ENCODE data around the gene ST3GAL3.
A peak's percentile ranks its signal among the peaks of the same experiment; 100 is the strongest.

ST3GAL3 gene

DNA sequence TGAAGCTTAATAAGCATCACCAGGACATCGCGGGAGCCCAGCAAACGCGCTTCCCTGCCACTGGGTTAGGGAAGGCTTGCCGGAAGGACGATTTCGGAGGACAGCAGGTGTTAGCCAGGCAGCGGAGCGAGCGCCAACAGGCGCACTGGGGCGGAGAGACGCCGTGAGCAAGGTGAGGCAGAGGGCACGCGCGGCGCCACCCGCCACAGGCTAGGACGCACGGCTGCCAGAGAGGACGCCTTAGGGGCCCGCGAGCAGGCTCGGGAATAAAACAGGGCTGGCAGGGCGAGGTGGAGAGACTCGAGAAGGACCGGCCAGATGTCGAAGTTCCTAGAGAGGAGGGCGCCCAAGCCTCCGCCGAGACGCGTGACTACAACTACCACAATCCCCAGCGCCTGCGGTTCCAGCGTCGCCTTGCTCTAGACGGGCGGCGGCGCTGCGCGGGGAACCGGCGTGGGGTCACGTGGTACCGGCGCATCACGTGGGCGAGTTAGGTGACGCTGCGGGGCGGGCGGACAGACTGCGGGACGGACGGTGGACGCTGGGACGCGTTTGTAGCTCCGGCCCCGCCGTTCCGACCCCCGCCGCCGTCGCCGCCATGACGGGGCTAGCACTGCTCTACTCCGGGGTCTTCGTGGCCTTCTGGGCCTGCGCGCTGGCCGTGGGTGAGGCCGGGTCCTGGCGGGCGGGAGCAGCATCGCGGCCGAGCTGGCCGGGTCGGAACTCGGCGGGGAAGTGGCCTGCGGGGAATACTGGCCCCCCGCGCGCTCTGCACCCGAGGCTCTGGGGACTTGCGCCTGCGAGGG, 267.3 kb downstream of the ST3GAL3 start, which contains the start of gene ATP6V0B:
TSS of gene ATP6V0B (plus strand) at position 518 of the 806 bp plus-strand sequence. CDS start at position 599, 81 bp downstream.
- peak within 1 kb of the TSS; percentile 88 for H3K4me3 ChIP-seq (ENCODE audit: low read depth, low read length)
- POLR2A ChIA-PET = interaction anchor here (0.6 to 3.6 kb wide), 16 partner anchors 10 to 1567 kb away, joined by 3 to 15 read pairs (median 4); partner anchors contain the start of genes CCDC24, DMAP1, IPO13 and KDM4A
- H3K9me3 ChIP-seq (ENCODE audit: control insufficient read depth, insufficient read depth, low read depth, low read length) = no peaks in the 10 kb centered on the region
- H3K4me1 ChIP-seq (ENCODE audit: control insufficient read depth, insufficient read depth, low read length) = no peaks in the 10 kb centered on the region
- peak within 1 kb of the TSS; percentile 70 for H3K27ac ChIP-seq (ENCODE audit: extremely low read depth, low read depth, low read length)
- H3K36me3 ChIP-seq (ENCODE audit: control insufficient read depth in 2 of 2, insufficient read depth in 1 of 2, low read length in 2 of 2) = peaks cover 7 to 57% of the 10 kb centered on the region in 2 experiments; a peak in 2 of 3 replicates
- CTCF ChIA-PET = interaction anchor here (0.6 to 1.2 kb wide), 4 partner anchors 29 to 210 kb away, joined by 3 to 4 read pairs (median 4); no protein-coding TSS in a partner anchor
- peak; percentile 46; the same call in 1 of the 2 replicates for TF ChIP-seq ZNF843 (tag by site-specific recombination; IDR thresholded peaks at IDR 0.05)
- TF ChIP-seq ZNF121 (tag by site-specific recombination; IDR thresholded peaks at IDR 0.05) = 0 out of 2 replicates have a peak, but pooled peaks have one; percentile 8
- TF ChIP-seq ZNF394 (tag by site-specific recombination; IDR thresholded peaks at IDR 0.05; ENCODE audit: borderline replicate concordance) = 0 out of 2 replicates have a peak, but pooled peaks have one; percentile 16
- TF ChIP-seq ZFP37 (tag by site-specific recombination; IDR thresholded peaks at IDR 0.05) = peak; percentile 60; the same call in 1 of the 2 replicates
- TF ChIP-seq ZNF19 (tag by site-specific recombination; IDR thresholded peaks at IDR 0.05; ENCODE audit: low read depth) = no peak
- TF ChIP-seq ZNF561 (tag by site-specific recombination; IDR thresholded peaks at IDR 0.05; ENCODE audit: borderline replicate concordance) = peak; percentile 62
- TF ChIP-seq IKZF3 (tag by site-specific recombination; IDR thresholded peaks at IDR 0.05) = no peak
- TF ChIP-seq PRDM2 (tag by site-specific recombination; IDR thresholded peaks at IDR 0.05; ENCODE audit: borderline replicate concordance) = no peak
- peak; percentile 79 for TF ChIP-seq SCRT2 (tag by site-specific recombination; IDR thresholded peaks at IDR 0.05)
- no peak for TF ChIP-seq ZNF626 (tag by site-specific recombination; IDR thresholded peaks at IDR 0.05)
- TF ChIP-seq ZNF785 (tag by site-specific recombination; IDR thresholded peaks at IDR 0.05) = no peak
- 0 out of 2 replicates have a peak, but pooled peaks have one; percentile 32 for TF ChIP-seq ZNF488 (tag by site-specific recombination; IDR thresholded peaks at IDR 0.05)
- TF ChIP-seq ZNF366 (tag by site-specific recombination; conservative IDR thresholded peaks at IDR 0.05) = 0 out of 2 replicates have a peak, but pooled peaks have one; percentile 7
- no peak; the same call in 1 of the 2 replicates for TF ChIP-seq PBX3 (CRISPR knock-in tag; IDR thresholded peaks at IDR 0.05)
- peak; percentile 53; the same call in 1 of the 2 replicates for TF ChIP-seq BCL6B (tag by site-specific recombination; IDR thresholded peaks at IDR 0.05)
- TF ChIP-seq ZNF629 (tag by site-specific recombination; IDR thresholded peaks at IDR 0.05) = peak; percentile 62
- TF ChIP-seq ZBTB48 (tag by site-specific recombination; IDR thresholded peaks at IDR 0.05) = peak; percentile 56
- TF ChIP-seq CTCF (tag by site-specific recombination; IDR thresholded peaks at IDR 0.05) = peak; percentile 89
- TF ChIP-seq, protein P1, sequence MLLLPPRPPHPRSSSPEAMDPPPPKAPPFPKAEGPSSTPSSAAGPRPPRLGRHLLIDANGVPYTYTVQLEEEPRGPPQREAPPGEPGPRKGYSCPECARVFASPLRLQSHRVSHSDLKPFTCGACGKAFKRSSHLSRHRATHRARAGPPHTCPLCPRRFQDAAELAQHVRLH (tag by site-specific recombination; IDR thresholded peaks at IDR 0.05) = 0 out of 2 replicates have a peak, but pooled peaks have one; percentile 46
- TF ChIP-seq, protein P2, sequence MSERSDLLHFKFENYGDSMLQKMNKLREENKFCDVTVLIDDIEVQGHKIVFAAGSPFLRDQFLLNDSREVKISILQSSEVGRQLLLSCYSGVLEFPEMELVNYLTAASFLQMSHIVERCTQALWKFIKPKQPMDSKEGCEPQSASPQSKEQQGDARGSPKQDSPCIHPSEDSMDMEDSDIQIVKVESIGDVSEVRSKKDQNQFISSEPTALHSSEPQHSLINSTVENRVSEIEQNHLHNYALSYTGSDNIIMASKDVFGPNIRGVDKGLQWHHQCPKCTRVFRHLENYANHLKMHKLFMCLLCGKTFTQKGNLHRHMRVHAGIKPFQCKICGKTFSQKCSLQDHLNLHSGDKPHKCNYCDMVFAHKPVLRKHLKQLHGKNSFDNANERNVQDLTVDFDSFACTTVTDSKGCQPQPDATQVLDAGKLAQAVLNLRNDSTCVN (tag by site-specific recombination; optimal IDR thresholded peaks at IDR 0.05) = peak; percentile 94
- TF ChIP-seq, protein P3, sequence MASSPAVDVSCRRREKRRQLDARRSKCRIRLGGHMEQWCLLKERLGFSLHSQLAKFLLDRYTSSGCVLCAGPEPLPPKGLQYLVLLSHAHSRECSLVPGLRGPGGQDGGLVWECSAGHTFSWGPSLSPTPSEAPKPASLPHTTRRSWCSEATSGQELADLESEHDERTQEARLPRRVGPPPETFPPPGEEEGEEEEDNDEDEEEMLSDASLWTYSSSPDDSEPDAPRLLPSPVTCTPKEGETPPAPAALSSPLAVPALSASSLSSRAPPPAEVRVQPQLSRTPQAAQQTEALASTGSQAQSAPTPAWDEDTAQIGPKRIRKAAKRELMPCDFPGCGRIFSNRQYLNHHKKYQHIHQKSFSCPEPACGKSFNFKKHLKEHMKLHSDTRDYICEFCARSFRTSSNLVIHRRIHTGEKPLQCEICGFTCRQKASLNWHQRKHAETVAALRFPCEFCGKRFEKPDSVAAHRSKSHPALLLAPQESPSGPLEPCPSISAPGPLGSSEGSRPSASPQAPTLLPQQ (tag by site-specific recombination; IDR thresholded peaks at IDR 0.05) = peak; percentile 46; the same call in 1 of the 2 replicates
